GM12873 (cell line): ENCODE data around the gene MTO1.

Experiments used
- CTCF ChIP-seq: IDR thresholded peaks from 2 replicates; pipeline ENCODE4 v1.5.1; 2012; ENCODE audit warnings: low read depth, mild to moderate bottlenecking, moderate library complexity, low read length, control low read depth; ENCODE audit not compliant: insufficient read depth; ENCODE audit errors: missing control alignments

The MTO1 gene

GRCh38 chr6:73516514-73517489 is 55.3 kb downstream of the MTO1 start:
- no peak for TF ChIP-seq CTCF

GRCh38 chr6:73519926-73520687 is 58.6 kb downstream of the MTO1 start:
- no peak for TF ChIP-seq CTCF

- no peak for TF ChIP-seq CTCF
Measured at GRCh38 chr6:73520688-73521350, 59.3 kb downstream of the MTO1 start, which contains the start of gene EEF1A1. Gene EEF1A1, minus strand, starts transcription at chr6:73521032. Its CDS starts 1,006 bp downstream, at chr6:73520026.

- no peak for TF ChIP-seq CTCF
Measured at GRCh38 chr6:73521351-73521985, 59.9 kb downstream of the MTO1 start.

- TF ChIP-seq CTCF = no peak
Measured at GRCh38 chr6:73523434-73524123, 62.0 kb downstream of the MTO1 start.

- no peak for TF ChIP-seq CTCF
Measured at GRCh38 chr6:73525546-73526330, 64.2 kb downstream of the MTO1 start.
